Caco-2 (cell line): ENCODE measurements around the gene HMCES. TPM values are rescaled to one million over a fixed set of nuclear protein-coding genes. Genes with fewer than 3 reads are reported as not detected.

Experiments used
- BruUV-seq: library from RNA; stranded (reverse); fragments of 400-500 nt; replicated peaks from 2 replicates; lab custom pipeline; 2021; lab: Mats Ljungman, UMichigan
- CTCF ChIA-PET: fragments of 300-600 bp; sonication (Branson Sonifier 250); formaldehyde crosslinking; loops from one replicate; lab custom pipeline; 2022; ENCODE audit warnings: antibody characterized with exemption; lab: Charles Lee
- POLR2A ChIA-PET: fragments of 300-600 bp; sonication (Branson Sonifier 250); formaldehyde crosslinking; loops from one replicate; lab custom pipeline; 2022; ENCODE audit warnings: antibody characterized with exemption; lab: Charles Lee
- DNase-seq, 2 experiments: peaks; one replicate each; pipeline versions ENCODE4 v3.0.0 to v3.0.0-alpha.2; 2020 to 2022
- H3K27me3 ChIP-seq: replicated peaks from 2 replicates; pipeline ENCODE4 v1.6.0; 2011; ENCODE audit warnings: low read length; ENCODE audit not compliant: control insufficient read depth, insufficient read depth
- H3K36me3 ChIP-seq: 2 replicates; pipeline ENCODE4 v1.5.1; 2011; ENCODE audit warnings: low read length; ENCODE audit not compliant: control insufficient read depth, insufficient read depth
- H3K4me1 ChIP-seq: fragments of 250-450 bp; sonication (Bioruptor Pico); 2 replicates; pipeline ENCODE4 v1.5.1; 2020; ENCODE audit warnings: mild to moderate bottlenecking
- H3K4me3 ChIP-seq: 2 replicates; pipeline ENCODE4 v1.5.1; 2011; ENCODE audit warnings: low read depth, mild to moderate bottlenecking, control low read depth, low read length
- H3K9me3 ChIP-seq: fragments of 250-450 bp; sonication (Bioruptor Pico); 2 replicates; pipeline ENCODE4 v1.5.1; 2020; ENCODE audit warnings: mild to moderate bottlenecking, moderate library complexity
- H3K27ac Mint-ChIP-seq: one replicate; pipeline ENCODE4 v1.8.0; 2022; ENCODE audit warnings: mixed read lengths; ENCODE audit not compliant: unreplicated experiment
- H3K27me3 Mint-ChIP-seq: one replicate; pipeline ENCODE4 v1.8.0; 2022; ENCODE audit warnings: mixed read lengths; ENCODE audit not compliant: insufficient read depth, unreplicated experiment
- H3K36me3 Mint-ChIP-seq: one replicate; pipeline ENCODE4 v1.8.0; 2022; ENCODE audit warnings: mild to moderate bottlenecking, mixed read lengths; ENCODE audit not compliant: insufficient read depth, unreplicated experiment
- H3K4me1 Mint-ChIP-seq: one replicate; pipeline ENCODE4 v1.8.0; 2022; ENCODE audit warnings: low read depth, mixed read lengths; ENCODE audit not compliant: unreplicated experiment
- H3K4me3 Mint-ChIP-seq: one replicate; pipeline ENCODE4 v1.8.0; 2022; ENCODE audit warnings: mild to moderate bottlenecking, moderate library complexity, mixed read lengths; ENCODE audit not compliant: unreplicated experiment
- H3K9me3 Mint-ChIP-seq: one replicate; pipeline ENCODE4 v1.8.0; 2022; ENCODE audit warnings: mixed read lengths; ENCODE audit not compliant: unreplicated experiment
- CTCF ChIP-seq, 2 experiments: fragments of 200-600 bp in 1 of 2; IDR thresholded peaks; 1 replicate in 1 of 2; 2 replicates in 1 of 2; pipeline versions ENCODE4 v1.5.1 to v1.8.0; 2011 to 2022; ENCODE audit warnings: antibody characterized with exemption in 1 of 2, control low read depth in 1 of 2, inconsistent platforms in 1 of 2, low read depth in 1 of 2, low read length in 1 of 2, mild to moderate bottlenecking in 1 of 2, moderate library complexity in 1 of 2; ENCODE audit not compliant: insufficient read depth in 1 of 2, severe bottlenecking in 1 of 2, unreplicated experiment in 1 of 2
- intact Hi-C: fragments of 100-400 bp; cut with micrococcal nuclease; formaldehyde crosslinking; loops from one replicate; pipeline ENCODE4 v1.10.0; 2022; ENCODE audit not compliant: unreplicated experiment
- total RNA-seq: library from RNA; stranded (reverse); gene quantifications from 2 replicates; pipeline ENCODE4 v1.2.3, GENCODE V29; 2022

Gene HMCES
- total RNA-seq, 1 experiment from 2014 or later: 47.7 TPM

- no peaks in the 10 kb centered on the region for H3K4me1 ChIP-seq
- H3K9me3 ChIP-seq: no peaks in the 10 kb centered on the region
- H3K4me3 ChIP-seq: no peak overlapping the region
- H3K9me3 Mint-ChIP-seq: no peaks in the 10 kb centered on the region
- ChIA-PET CTCF (interaction anchor here (0.6 to 1.2 kb wide), 3 partner anchors 8 to 354 kb away, joined by 3 to 7 read pairs (median 4); a partner anchor contains a TSS), POLR2A (no interaction called here)
- no peaks in the 10 kb centered on the region for H3K4me1 Mint-ChIP-seq
- no peak overlapping the region for H3K27ac Mint-ChIP-seq
- no peaks in the 10 kb centered on the region for H3K36me3 ChIP-seq
- DNase-seq: peak in 1 of 2 experiments; percentile 27
- TF ChIP-seq CTCF (IDR thresholded peaks at IDR 0.05; ENCODE audit: insufficient read depth in 1 of 2, low read depth in 1 of 2, low read length in 1 of 2, severe bottlenecking in 1 of 2, unreplicated experiment in 1 of 2): peak; percentile 20 to 44
- no TSS peak for BruUV-seq
- intact Hi-C loops: no loop called here
- H3K27me3 Mint-ChIP-seq: no peaks in the 10 kb centered on the region
- H3K4me3 Mint-ChIP-seq: no peak overlapping the region
- no peaks in the 10 kb centered on the region for H3K27me3 ChIP-seq
- no peaks in the 10 kb centered on the region for H3K36me3 Mint-ChIP-seq
Measured at GRCh38 chr3:129323651-129324294, 45.1 kb downstream of the HMCES start.

DNA sequence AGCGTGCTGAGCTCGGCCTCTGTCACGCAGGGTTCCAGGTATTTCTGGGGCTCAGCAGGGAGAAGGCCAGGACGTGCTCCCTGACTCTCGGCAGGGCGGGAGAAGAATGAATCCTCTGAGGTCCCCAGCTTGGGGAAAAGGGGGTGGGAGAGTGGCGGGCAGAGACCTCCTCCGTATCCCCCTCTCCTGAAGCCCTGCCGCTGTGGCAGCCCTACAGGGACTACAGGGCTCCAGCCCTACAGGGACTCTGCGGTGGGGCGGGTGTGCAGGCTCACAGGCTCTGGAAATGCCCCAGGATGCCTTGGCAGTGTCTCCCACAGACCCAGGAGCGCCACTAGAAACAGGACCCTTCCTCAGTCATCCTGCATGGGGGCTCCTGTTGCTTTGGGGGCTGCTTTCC lies 46.2 kb downstream of the HMCES start:
- Mint-ChIP-seq H3K27ac (no peak overlapping the region), H3K27me3 (no peaks in the 10 kb centered on the region), H3K9me3 (no peaks in the 10 kb centered on the region), H3K4me1 (no peaks in the 10 kb centered on the region), H3K4me3 (no peak overlapping the region), H3K36me3 (no peaks in the 10 kb centered on the region)
- no peaks in the 10 kb centered on the region for H3K9me3 ChIP-seq
- no TSS peak for BruUV-seq
- CTCF ChIA-PET: interaction anchor here (1.2 kb wide), 1 partner anchor 9 kb away, joined by 4 read pairs; a partner anchor contains a TSS
- TF ChIP-seq CTCF (IDR thresholded peaks at IDR 0.05; ENCODE audit: insufficient read depth in 1 of 2, low read depth in 1 of 2, low read length in 1 of 2, severe bottlenecking in 1 of 2, unreplicated experiment in 1 of 2): no peak
- H3K27me3 ChIP-seq: no peaks in the 10 kb centered on the region
- intact Hi-C loops: no loop called here
- no peak for DNase-seq
- no peaks in the 10 kb centered on the region for H3K36me3 ChIP-seq
- H3K4me1 ChIP-seq: no peaks in the 10 kb centered on the region
- POLR2A ChIA-PET: no interaction called here
- H3K4me3 ChIP-seq: no peak overlapping the region

- TF ChIP-seq CTCF (IDR thresholded peaks at IDR 0.05; ENCODE audit: insufficient read depth in 1 of 2, low read depth in 1 of 2, low read length in 1 of 2, severe bottlenecking in 1 of 2, unreplicated experiment in 1 of 2): no peak
- Histone ChIP-seq H3K4me3 (no peak overlapping the region), H3K9me3 (no peaks in the 10 kb centered on the region), H3K4me1 (no peaks in the 10 kb centered on the region), H3K36me3 (no peaks in the 10 kb centered on the region), H3K27me3 (no peaks in the 10 kb centered on the region)
- DNase-seq: no peak
- H3K4me3 Mint-ChIP-seq: no peak overlapping the region
- ChIA-PET CTCF (interaction anchor here (0.9 kb wide), 1 partner anchor 9 kb away, joined by 3 read pairs; a partner anchor contains a TSS), POLR2A (interaction anchor here (0.6 kb wide), 1 partner anchor 100 kb away, joined by 4 read pairs; no protein-coding TSS in a partner anchor)
- intact Hi-C loops: no loop called here
- no peaks in the 10 kb centered on the region for H3K36me3 Mint-ChIP-seq
- H3K27ac Mint-ChIP-seq: no peak overlapping the region
- H3K27me3 Mint-ChIP-seq: no peaks in the 10 kb centered on the region
- H3K9me3 Mint-ChIP-seq: no peaks in the 10 kb centered on the region
- H3K4me1 Mint-ChIP-seq: peaks cover 4% of the 10 kb centered on the region
- no TSS peak for BruUV-seq
Measured at GRCh38 chr3:129325383-129325782, 46.7 kb downstream of the HMCES start.
